GM12878 (cell line): ENCODE results near the gene CRYBB2. TPM values are rescaled to one million over a fixed set of nuclear protein-coding genes. Genes with fewer than 3 reads are reported as not detected.
"Not testable (repeated sequence)": the region's sequence is repeated elsewhere in the genome, so short reads cannot be mapped to it uniquely, and the experiment has no call there.

Source experiments
- ATAC-seq: fragments of 200-7000 bp; cut with Tn5 transposase; 3 replicates; pipeline ENCODE4 v1.9.1; 2020; ENCODE audit warnings: mild to moderate bottlenecking, moderate library complexity
- BruUV-seq: library from RNA; stranded (reverse); fragments of 400-500 nt; replicated peaks from 2 replicates; lab custom pipeline; 2021; lab: Mats Ljungman, UMichigan
- CTCF ChIA-PET: fragments of 300-600 bp; sonication (Branson Sonifier 250); formaldehyde crosslinking; extraction: SDS; loops from one replicate; lab custom pipeline; 2021; ENCODE audit warnings: inconsistent platforms; lab: Yijun Ruan, JAX
- POLR2A ChIA-PET: fragments of 350-600 bp; formaldehyde crosslinking; extraction: SDS; loops from one replicate; lab custom pipeline; 2021; ENCODE audit warnings: inconsistent platforms; lab: Charles Lee
- RAD21 ChIA-PET: fragments of 300-600 bp; sonication (Branson Sonifier 250); formaldehyde crosslinking; loops from one replicate; lab custom pipeline; 2023; ENCODE audit warnings: antibody characterized with exemption; ENCODE audit not compliant: unreplicated experiment; lab: Charles Lee
- SMC1A ChIA-PET: fragments of 300-600 bp; sonication (Branson Sonifier 250); formaldehyde crosslinking; loops from one replicate; lab custom pipeline; 2023; ENCODE audit not compliant: unreplicated experiment, uncharacterized antibody; lab: Charles Lee
- DNase-seq: peaks from one replicate; pipeline ENCODE4 v3.0.0-alpha.2; 2011; ENCODE audit warnings: low read depth, low spot score
- FAIRE-seq: peaks from 3 replicates; lab custom pipeline; 2011; peaks lifted over from hg19 to GRCh38; lab: Jason Lieb, UNC
- H2AFZ ChIP-seq: 2 replicates; pipeline ENCODE4 v1.6.0; 2011; ENCODE audit warnings: low read depth, low read length, control low read depth; ENCODE audit not compliant: control insufficient read depth
- H3K27ac ChIP-seq: 2 replicates; pipeline ENCODE4 v1.5.1; 2011; ENCODE audit warnings: control low read depth; ENCODE audit not compliant: control insufficient read depth, insufficient read depth
- H3K27me3 ChIP-seq, 2 experiments: replicated peaks in 1 of 2; 2 replicates each; pipeline versions ENCODE4 v1.6.0 to v1.6.1; 2011; ENCODE audit warnings: low read length in 1 of 2; ENCODE audit not compliant: control insufficient read depth in 2 of 2, insufficient read depth in 2 of 2
- H3K36me3 ChIP-seq, 2 experiments: 2 replicates each; pipeline ENCODE4 v1.5.1; 2011; ENCODE audit warnings: low read length in 1 of 2; ENCODE audit not compliant: control insufficient read depth in 2 of 2, insufficient read depth in 2 of 2
- H3K4me1 ChIP-seq: 2 replicates; pipeline ENCODE4 v1.6.1; 2011; ENCODE audit warnings: mild to moderate bottlenecking, low read length, moderate library complexity, mixed read lengths; ENCODE audit not compliant: control insufficient read depth, insufficient read depth
- H3K4me2 ChIP-seq: 2 replicates; pipeline ENCODE4 v1.6.0; 2011; ENCODE audit warnings: control low read depth; ENCODE audit not compliant: control insufficient read depth, insufficient read depth
- H3K4me3 ChIP-seq: fragments of 200-600 bp; sonication (generic); 2 replicates; pipeline ENCODE4 v1.5.1; 2016
- H3K79me2 ChIP-seq: 2 replicates; pipeline ENCODE4 v1.6.0; 2011; ENCODE audit warnings: low read length; ENCODE audit not compliant: control insufficient read depth, insufficient read depth
- H3K9ac ChIP-seq: 2 replicates; pipeline ENCODE4 v1.8.0; 2011; ENCODE audit warnings: low read length, control low read depth, mixed read lengths; ENCODE audit not compliant: control insufficient read depth, insufficient read depth
- H3K9me3 ChIP-seq: replicated peaks from 3 replicates; pipeline ENCODE4 v1.5.1; 2011; ENCODE audit warnings: mild to moderate bottlenecking, low read length; ENCODE audit not compliant: control insufficient read depth, insufficient read depth
- H4K20me1 ChIP-seq: 2 replicates; pipeline ENCODE4 v1.6.0; 2011; ENCODE audit not compliant: control insufficient read depth, insufficient read depth
- GATAD2B ChIP-seq: fragments of 450-650 bp; conservative IDR thresholded peaks from 2 replicates; pipeline ENCODE4 v1.6.1; 2017; ENCODE audit warnings: low read depth, mild to moderate bottlenecking, moderate library complexity
- RFX5 ChIP-seq: IDR thresholded peaks from 2 replicates; pipeline ENCODE4 v1.6.1; 2011; ENCODE audit warnings: low read depth, low read length, improper control_type of control experiment
- WGBS: methylation state at CpG from one replicate; pipeline ENCODE4 v1.1.6; 2016; ENCODE audit warnings: low lambda C conversion rate; ENCODE audit not compliant: insufficient replicate concordance, insufficient coverage; ENCODE audit errors: missing lambda C conversion rate; 5-methylcytosine and 5-hydroxymethylcytosine counted together
- in situ Hi-C: fragments of 300-500 bp; cut with MboI; formaldehyde crosslinking; loops from 9 replicates; pipeline ENCODE4 v1.14.3; 2018; ENCODE audit warnings: mixed read lengths
- intact Hi-C: fragments of 100-400 bp; cut with micrococcal nuclease; formaldehyde crosslinking; loops from one replicate; pipeline ENCODE4 v1.14.2; 2022; ENCODE audit not compliant: unreplicated experiment
- polyA plus RNA-seq, 11 experiments: library from polyadenylated mRNA; depleted of rRNA in 4 of 11; unstranded in 6 of 11; stranded (reverse) in 5 of 11; fragments of >200 nt; fragmentation: Nextera tagmentation in 4 of 11; fragmentation: Illumina TruSeq in 1 of 11; extraction: Ambion mirVana in 4 of 11; extraction: Trizol in 1 of 11; gene quantifications; 1 replicate in 1 of 11; 2 replicates in 10 of 11; pipeline versions ENCODE4 v1.2.1 to v1.2.3, GENCODE V29; 2011 to 2016; ENCODE audit warnings: inconsistent platforms in 2 of 11, missing spikeins in 2 of 11, low read depth in 1 of 11
- total RNA-seq, 4 experiments: library from RNA; depleted of rRNA in 3 of 4; stranded (reverse); fragments of >200 nt in 3 of 4; fragmentation: Illumina TruSeq in 1 of 4; extraction: Trizol in 1 of 4; gene quantifications; 2 replicates each; pipeline versions ENCODE4 v1.2.1 to v1.2.3, GENCODE V29; 2013 to 2021
- TF ChIP-seq, protein P1 (sequence below): IDR thresholded peaks from 2 replicates; pipeline ENCODE4 v1.6.1; 2011; ENCODE audit warnings: borderline replicate concordance, low read depth, mild to moderate bottlenecking, moderate library complexity, low read length; ENCODE audit not compliant: insufficient read depth, poor library complexity, severe bottlenecking
- TF ChIP-seq, protein P2 (sequence below): IDR thresholded peaks from 2 replicates; pipeline ENCODE4 v1.6.1; 2012; ENCODE audit warnings: improper control_type of control experiment, low read depth, low read length; ENCODE audit not compliant: insufficient replicate concordance
- TF ChIP-seq, protein P3 (sequence below): fragments of 450-650 bp; IDR thresholded peaks from 2 replicates; pipeline ENCODE4 v1.6.1; 2017; ENCODE audit warnings: mild to moderate bottlenecking, moderate library complexity
- TF ChIP-seq, protein P4 (sequence below): fragments of 450-650 bp; formaldehyde crosslinking; IDR thresholded peaks from 2 replicates; pipeline ENCODE4 v1.5.0; 2022; ENCODE audit warnings: mild to moderate bottlenecking, missing genetic modification characterization

CRYBB2 gene
- total and polyA plus RNA-seq, 10 of the 15 experiments (the other 5 are each of a cell fraction or from before 2014, with no cell fraction given): not detected

DNA sequence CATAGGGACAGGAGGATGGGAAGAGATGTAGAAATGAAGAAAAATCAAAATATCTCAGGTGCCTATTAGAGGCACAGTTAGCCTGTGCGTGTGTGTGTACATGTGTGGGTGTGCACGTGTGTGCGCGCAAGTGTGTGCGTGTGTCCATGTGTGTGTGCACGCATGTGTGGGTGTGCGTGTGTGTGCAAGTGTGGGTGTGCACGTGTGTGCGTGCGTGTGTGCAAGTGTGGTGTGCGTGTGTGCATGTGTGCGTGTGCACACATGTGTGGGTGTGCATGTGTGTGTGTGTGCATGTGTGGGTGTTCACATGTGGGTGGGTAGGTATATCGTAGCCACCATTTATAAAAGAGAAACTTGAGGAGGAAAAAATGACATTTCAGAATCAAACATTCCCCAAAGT lies 9.4 kb downstream of the CRYBB2 start (continued):
- TF ChIP-seq, protein P1, sequence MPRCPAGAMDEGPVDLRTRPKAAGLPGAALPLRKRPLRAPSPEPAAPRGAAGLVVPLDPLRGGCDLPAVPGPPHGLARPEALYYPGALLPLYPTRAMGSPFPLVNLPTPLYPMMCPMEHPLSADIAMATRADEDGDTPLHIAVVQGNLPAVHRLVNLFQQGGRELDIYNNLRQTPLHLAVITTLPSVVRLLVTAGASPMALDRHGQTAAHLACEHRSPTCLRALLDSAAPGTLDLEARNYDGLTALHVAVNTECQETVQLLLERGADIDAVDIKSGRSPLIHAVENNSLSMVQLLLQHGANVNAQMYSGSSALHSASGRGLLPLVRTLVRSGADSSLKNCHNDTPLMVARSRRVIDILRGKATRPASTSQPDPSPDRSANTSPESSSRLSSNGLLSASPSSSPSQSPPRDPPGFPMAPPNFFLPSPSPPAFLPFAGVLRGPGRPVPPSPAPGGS: peak; percentile 97
- TF ChIP-seq, protein P2, sequence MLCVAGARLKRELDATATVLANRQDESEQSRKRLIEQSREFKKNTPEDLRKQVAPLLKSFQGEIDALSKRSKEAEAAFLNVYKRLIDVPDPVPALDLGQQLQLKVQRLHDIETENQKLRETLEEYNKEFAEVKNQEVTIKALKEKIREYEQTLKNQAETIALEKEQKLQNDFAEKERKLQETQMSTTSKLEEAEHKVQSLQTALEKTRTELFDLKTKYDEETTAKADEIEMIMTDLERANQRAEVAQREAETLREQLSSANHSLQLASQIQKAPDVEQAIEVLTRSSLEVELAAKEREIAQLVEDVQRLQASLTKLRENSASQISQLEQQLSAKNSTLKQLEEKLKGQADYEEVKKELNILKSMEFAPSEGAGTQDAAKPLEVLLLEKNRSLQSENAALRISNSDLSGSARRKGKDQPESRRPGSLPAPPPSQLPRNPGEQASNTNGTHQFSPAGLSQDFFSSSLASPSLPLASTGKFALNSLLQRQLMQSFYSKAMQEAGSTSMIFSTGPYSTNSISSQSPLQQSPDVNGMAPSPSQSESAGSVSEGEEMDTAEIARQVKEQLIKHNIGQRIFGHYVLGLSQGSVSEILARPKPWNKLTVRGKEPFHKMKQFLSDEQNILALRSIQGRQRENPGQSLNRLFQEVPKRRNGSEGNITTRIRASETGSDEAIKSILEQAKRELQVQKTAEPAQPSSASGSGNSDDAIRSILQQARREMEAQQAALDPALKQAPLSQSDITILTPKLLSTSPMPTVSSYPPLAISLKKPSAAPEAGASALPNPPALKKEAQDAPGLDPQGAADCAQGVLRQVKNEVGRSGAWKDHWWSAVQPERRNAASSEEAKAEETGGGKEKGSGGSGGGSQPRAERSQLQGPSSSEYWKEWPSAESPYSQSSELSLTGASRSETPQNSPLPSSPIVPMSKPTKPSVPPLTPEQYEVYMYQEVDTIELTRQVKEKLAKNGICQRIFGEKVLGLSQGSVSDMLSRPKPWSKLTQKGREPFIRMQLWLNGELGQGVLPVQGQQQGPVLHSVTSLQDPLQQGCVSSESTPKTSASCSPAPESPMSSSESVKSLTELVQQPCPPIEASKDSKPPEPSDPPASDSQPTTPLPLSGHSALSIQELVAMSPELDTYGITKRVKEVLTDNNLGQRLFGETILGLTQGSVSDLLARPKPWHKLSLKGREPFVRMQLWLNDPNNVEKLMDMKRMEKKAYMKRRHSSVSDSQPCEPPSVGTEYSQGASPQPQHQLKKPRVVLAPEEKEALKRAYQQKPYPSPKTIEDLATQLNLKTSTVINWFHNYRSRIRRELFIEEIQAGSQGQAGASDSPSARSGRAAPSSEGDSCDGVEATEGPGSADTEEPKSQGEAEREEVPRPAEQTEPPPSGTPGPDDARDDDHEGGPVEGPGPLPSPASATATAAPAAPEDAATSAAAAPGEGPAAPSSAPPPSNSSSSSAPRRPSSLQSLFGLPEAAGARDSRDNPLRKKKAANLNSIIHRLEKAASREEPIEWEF: no peak
- TF ChIP-seq GATAD2B (no peak), RFX5 (no peak)
- TF ChIP-seq, protein P3, sequence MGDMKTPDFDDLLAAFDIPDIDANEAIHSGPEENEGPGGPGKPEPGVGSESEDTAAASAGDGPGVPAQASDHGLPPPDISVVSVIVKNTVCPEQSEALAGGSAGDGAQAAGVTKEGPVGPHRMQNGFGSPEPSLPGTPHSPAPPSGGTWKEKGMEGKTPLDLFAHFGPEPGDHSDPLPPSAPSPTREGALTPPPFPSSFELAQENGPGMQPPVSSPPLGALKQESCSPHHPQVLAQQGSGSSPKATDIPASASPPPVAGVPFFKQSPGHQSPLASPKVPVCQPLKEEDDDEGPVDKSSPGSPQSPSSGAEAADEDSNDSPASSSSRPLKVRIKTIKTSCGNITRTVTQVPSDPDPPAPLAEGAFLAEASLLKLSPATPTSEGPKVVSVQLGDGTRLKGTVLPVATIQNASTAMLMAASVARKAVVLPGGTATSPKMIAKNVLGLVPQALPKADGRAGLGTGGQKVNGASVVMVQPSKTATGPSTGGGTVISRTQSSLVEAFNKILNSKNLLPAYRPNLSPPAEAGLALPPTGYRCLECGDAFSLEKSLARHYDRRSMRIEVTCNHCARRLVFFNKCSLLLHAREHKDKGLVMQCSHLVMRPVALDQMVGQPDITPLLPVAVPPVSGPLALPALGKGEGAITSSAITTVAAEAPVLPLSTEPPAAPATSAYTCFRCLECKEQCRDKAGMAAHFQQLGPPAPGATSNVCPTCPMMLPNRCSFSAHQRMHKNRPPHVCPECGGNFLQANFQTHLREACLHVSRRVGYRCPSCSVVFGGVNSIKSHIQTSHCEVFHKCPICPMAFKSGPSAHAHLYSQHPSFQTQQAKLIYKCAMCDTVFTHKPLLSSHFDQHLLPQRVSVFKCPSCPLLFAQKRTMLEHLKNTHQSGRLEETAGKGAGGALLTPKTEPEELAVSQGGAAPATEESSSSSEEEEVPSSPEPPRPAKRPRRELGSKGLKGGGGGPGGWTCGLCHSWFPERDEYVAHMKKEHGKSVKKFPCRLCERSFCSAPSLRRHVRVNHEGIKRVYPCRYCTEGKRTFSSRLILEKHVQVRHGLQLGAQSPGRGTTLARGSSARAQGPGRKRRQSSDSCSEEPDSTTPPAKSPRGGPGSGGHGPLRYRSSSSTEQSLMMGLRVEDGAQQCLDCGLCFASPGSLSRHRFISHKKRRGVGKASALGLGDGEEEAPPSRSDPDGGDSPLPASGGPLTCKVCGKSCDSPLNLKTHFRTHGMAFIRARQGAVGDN: no peak
- TF ChIP-seq, protein P4, sequence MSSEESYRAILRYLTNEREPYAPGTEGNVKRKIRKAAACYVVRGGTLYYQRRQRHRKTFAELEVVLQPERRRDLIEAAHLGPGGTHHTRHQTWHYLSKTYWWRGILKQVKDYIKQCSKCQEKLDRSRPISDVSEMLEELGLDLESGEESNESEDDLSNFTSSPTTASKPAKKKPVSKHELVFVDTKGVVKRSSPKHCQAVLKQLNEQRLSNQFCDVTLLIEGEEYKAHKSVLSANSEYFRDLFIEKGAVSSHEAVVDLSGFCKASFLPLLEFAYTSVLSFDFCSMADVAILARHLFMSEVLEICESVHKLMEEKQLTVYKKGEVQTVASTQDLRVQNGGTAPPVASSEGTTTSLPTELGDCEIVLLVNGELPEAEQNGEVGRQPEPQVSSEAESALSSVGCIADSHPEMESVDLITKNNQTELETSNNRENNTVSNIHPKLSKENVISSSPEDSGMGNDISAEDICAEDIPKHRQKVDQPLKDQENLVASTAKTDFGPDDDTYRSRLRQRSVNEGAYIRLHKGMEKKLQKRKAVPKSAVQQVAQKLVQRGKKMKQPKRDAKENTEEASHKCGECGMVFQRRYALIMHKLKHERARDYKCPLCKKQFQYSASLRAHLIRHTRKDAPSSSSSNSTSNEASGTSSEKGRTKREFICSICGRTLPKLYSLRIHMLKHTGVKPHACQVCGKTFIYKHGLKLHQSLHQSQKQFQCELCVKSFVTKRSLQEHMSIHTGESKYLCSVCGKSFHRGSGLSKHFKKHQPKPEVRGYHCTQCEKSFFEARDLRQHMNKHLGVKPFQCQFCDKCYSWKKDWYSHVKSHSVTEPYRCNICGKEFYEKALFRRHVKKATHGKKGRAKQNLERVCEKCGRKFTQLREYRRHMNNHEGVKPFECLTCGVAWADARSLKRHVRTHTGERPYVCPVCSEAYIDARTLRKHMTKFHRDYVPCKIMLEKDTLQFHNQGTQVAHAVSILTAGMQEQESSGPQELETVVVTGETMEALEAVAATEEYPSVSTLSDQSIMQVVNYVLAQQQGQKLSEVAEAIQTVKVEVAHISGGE (CRISPR knock-in tag): no peak

DNA sequence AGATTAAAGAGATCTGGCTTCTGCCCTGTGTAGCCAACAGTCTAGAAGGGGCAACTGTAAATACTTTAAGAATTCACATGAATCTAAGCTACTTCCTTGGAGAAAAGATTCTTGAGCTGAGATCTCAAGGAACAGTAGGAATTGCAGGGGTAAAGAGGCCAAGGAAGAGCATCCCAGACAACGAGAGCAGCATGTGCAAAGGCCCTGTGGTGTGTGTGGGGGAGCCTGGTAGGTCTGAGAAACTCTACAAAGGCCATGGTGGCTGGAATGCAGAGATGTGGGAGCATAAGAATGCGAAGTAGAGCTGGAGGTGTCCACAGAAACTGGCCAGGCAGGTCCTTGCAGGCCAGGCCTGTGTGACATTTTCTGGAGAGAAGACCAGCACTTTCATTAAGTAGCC lies 11.3 kb downstream of the CRYBB2 start:
- H3K79me2 ChIP-seq, POLR2A ChIA-PET, H3K27ac ChIP-seq, H3K27me3 ChIP-seq, H3K4me3 ChIP-seq, ATAC-seq, H3K36me3 ChIP-seq, H3K9ac ChIP-seq, H3K4me2 ChIP-seq, FAIRE-seq, H4K20me1 ChIP-seq, BruUV-seq, H3K9me3 ChIP-seq, SMC1A ChIA-PET, DNase-seq, CTCF ChIA-PET, H2AFZ ChIP-seq, H3K4me1 ChIP-seq, RAD21 ChIA-PET: not testable (repeated sequence)
- intact Hi-C loops: loop anchor here (10.0 kb wide), 1 partner anchor 544 kb away; no protein-coding TSS in a partner anchor
- WGBS: 5% methylated on average over 2 of the region's 2 CpGs
- in situ Hi-C loops: loop anchor here (10.0 kb wide), 1 partner anchor 544 kb away; no protein-coding TSS in a partner anchor
